Measurements from ENCODE around the gene NPPB. TPM values are rescaled to one million over a fixed set of nuclear protein-coding genes. Genes with fewer than 3 reads are reported as not detected.

NPPB gene
- total and polyA plus RNA-seq, 2 experiments from 2014 or later: 0.95 TPM; not detected in 1

DNA sequence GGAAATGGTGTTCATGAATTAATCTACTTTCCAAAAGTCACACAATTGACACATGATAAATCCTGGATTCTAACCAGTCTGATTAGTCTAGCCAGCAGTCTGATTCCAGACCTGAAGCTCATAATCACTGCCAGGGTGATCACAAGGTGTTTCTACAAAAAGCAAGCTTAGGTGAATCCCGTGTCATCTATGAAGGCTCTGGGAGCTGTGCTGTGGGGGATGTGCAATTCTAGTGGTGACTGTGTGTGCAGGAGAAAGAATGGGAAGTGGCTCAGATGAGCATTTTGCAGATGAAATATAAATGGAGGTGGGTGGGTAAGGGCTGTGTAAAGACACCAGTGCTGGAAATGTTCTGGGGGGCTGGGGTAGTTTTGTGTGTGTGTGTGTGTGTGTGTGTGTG is 1.8 kb upstream of the NPPB start:
- H3K27ac ChIP-seq (ENCODE audit: low read depth): no peak overlapping the region
- no peaks in the 10 kb centered on the region for H3K4me1 ChIP-seq (ENCODE audit: insufficient read depth)
- H3F3A ChIP-seq (replicated peaks; ENCODE audit: low read depth): no peaks in the 10 kb centered on the region
- no peaks in the 10 kb centered on the region for H3K9me2 ChIP-seq (ENCODE audit: insufficient read depth)
- peaks cover 27% of the 10 kb centered on the region for H3K27me3 ChIP-seq (ENCODE audit: insufficient read depth)
- H3K4me1 Mint-ChIP-seq: peaks cover 7% of the 10 kb centered on the region; the same call in 1 of the 3 replicates
- H3K27me3 Mint-ChIP-seq (ENCODE audit: insufficient read depth, low read depth, poor library complexity): peaks cover 22% of the 10 kb centered on the region
- no peaks in the 10 kb centered on the region for H4K20me1 ChIP-seq (replicated peaks; ENCODE audit: insufficient read depth)
- no peak overlapping the region for H3K27ac Mint-ChIP-seq
- H3K79me2 ChIP-seq (replicated peaks; ENCODE audit: insufficient read depth): no peaks in the 10 kb centered on the region
- no peak for DNase-seq (ENCODE audit: low spot score)
- H3K36me3 Mint-ChIP-seq (ENCODE audit: low read depth): no peaks in the 10 kb centered on the region
- no peak overlapping the region for H3K4me3 Mint-ChIP-seq
- ATAC-seq: no peak
- no peaks in the 10 kb centered on the region for H3K9me3 Mint-ChIP-seq
- TF ChIP-seq ZNF331 (CRISPR knock-in tag; IDR thresholded peaks at IDR 0.05; ENCODE audit: low read depth) (no peak), STAT1 (IDR thresholded peaks at IDR 0.05; ENCODE audit: unreplicated experiment) (no peak), EZH2 (IDR thresholded peaks at IDR 0.05; ENCODE audit: low read depth, unreplicated experiment) (no peak), ZNF114 (CRISPR knock-in tag; IDR thresholded peaks at IDR 0.05) (no peak), CREB1 (CRISPR knock-in tag; IDR thresholded peaks at IDR 0.05; ENCODE audit: low read depth) (no peak), POLR2AphosphoS5 (IDR thresholded peaks at IDR 0.05; ENCODE audit: low read depth) (no peak), NANOG (IDR thresholded peaks at IDR 0.05; ENCODE audit: borderline replicate concordance) (no peak), EZH2phosphoT487 (IDR thresholded peaks at IDR 0.05; ENCODE audit: unreplicated experiment) (no peak), JUNB (IDR thresholded peaks at IDR 0.05; ENCODE audit: unreplicated experiment) (no peak)
- TF ChIP-seq, protein P1, sequence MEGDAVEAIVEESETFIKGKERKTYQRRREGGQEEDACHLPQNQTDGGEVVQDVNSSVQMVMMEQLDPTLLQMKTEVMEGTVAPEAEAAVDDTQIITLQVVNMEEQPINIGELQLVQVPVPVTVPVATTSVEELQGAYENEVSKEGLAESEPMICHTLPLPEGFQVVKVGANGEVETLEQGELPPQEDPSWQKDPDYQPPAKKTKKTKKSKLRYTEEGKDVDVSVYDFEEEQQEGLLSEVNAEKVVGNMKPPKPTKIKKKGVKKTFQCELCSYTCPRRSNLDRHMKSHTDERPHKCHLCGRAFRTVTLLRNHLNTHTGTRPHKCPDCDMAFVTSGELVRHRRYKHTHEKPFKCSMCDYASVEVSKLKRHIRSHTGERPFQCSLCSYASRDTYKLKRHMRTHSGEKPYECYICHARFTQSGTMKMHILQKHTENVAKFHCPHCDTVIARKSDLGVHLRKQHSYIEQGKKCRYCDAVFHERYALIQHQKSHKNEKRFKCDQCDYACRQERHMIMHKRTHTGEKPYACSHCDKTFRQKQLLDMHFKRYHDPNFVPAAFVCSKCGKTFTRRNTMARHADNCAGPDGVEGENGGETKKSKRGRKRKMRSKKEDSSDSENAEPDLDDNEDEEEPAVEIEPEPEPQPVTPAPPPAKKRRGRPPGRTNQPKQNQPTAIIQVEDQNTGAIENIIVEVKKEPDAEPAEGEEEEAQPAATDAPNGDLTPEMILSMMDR (conservative IDR thresholded peaks at IDR 0.05; ENCODE audit: low read depth in 2 of 2): no peak
- TF ChIP-seq, protein P2, sequence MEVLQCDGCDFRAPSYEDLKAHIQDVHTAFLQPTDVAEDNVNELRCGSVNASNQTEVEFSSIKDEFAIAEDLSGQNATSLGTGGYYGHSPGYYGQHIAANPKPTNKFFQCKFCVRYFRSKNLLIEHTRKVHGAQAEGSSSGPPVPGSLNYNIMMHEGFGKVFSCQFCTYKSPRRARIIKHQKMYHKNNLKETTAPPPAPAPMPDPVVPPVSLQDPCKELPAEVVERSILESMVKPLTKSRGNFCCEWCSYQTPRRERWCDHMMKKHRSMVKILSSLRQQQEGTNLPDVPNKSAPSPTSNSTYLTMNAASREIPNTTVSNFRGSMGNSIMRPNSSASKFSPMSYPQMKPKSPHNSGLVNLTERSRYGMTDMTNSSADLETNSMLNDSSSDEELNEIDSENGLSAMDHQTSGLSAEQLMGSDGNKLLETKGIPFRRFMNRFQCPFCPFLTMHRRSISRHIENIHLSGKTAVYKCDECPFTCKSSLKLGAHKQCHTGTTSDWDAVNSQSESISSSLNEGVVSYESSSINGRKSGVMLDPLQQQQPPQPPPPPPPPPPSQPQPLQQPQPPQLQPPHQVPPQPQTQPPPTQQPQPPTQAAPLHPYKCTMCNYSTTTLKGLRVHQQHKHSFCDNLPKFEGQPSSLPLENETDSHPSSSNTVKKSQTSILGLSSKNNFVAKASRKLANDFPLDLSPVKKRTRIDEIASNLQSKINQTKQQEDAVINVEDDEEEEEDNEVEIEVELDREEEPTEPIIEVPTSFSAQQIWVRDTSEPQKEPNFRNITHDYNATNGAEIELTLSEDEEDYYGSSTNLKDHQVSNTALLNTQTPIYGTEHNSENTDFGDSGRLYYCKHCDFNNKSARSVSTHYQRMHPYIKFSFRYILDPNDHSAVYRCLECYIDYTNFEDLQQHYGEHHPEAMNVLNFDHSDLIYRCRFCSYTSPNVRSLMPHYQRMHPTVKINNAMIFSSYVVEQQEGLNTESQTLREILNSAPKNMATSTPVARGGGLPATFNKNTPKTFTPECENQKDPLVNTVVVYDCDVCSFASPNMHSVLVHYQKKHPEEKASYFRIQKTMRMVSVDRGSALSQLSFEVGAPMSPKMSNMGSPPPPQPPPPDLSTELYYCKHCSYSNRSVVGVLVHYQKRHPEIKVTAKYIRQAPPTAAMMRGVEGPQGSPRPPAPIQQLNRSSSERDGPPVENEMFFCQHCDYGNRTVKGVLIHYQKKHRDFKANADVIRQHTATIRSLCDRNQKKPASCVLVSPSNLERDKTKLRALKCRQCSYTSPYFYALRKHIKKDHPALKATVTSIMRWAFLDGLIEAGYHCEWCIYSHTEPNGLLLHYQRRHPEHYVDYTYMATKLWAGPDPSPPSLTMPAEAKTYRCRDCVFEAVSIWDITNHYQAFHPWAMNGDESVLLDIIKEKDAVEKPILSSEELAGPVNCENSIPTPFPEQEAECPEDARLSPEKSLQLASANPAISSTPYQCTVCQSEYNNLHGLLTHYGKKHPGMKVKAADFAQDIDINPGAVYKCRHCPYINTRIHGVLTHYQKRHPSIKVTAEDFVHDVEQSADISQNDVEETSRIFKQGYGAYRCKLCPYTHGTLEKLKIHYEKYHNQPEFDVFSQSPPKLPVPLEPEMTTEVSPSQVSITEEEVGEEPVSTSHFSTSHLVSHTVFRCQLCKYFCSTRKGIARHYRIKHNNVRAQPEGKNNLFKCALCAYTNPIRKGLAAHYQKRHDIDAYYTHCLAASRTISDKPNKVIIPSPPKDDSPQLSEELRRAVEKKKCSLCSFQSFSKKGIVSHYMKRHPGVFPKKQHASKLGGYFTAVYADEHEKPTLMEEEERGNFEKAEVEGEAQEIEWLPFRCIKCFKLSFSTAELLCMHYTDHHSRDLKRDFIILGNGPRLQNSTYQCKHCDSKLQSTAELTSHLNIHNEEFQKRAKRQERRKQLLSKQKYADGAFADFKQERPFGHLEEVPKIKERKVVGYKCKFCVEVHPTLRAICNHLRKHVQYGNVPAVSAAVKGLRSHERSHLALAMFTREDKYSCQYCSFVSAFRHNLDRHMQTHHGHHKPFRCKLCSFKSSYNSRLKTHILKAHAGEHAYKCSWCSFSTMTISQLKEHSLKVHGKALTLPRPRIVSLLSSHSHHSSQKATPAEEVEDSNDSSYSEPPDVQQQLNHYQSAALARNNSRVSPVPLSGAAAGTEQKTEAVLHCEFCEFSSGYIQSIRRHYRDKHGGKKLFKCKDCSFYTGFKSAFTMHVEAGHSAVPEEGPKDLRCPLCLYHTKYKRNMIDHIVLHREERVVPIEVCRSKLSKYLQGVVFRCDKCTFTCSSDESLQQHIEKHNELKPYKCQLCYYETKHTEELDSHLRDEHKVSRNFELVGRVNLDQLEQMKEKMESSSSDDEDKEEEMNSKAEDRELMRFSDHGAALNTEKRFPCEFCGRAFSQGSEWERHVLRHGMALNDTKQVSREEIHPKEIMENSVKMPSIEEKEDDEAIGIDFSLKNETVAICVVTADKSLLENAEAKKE (CRISPR knock-in tag; IDR thresholded peaks at IDR 0.05): no peak
- TF ChIP-seq, protein P3, sequence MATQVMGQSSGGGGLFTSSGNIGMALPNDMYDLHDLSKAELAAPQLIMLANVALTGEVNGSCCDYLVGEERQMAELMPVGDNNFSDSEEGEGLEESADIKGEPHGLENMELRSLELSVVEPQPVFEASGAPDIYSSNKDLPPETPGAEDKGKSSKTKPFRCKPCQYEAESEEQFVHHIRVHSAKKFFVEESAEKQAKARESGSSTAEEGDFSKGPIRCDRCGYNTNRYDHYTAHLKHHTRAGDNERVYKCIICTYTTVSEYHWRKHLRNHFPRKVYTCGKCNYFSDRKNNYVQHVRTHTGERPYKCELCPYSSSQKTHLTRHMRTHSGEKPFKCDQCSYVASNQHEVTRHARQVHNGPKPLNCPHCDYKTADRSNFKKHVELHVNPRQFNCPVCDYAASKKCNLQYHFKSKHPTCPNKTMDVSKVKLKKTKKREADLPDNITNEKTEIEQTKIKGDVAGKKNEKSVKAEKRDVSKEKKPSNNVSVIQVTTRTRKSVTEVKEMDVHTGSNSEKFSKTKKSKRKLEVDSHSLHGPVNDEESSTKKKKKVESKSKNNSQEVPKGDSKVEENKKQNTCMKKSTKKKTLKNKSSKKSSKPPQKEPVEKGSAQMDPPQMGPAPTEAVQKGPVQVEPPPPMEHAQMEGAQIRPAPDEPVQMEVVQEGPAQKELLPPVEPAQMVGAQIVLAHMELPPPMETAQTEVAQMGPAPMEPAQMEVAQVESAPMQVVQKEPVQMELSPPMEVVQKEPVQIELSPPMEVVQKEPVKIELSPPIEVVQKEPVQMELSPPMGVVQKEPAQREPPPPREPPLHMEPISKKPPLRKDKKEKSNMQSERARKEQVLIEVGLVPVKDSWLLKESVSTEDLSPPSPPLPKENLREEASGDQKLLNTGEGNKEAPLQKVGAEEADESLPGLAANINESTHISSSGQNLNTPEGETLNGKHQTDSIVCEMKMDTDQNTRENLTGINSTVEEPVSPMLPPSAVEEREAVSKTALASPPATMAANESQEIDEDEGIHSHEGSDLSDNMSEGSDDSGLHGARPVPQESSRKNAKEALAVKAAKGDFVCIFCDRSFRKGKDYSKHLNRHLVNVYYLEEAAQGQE (IDR thresholded peaks at IDR 0.05; ENCODE audit: unreplicated experiment): no peak
- TF ChIP-seq, protein P4, sequence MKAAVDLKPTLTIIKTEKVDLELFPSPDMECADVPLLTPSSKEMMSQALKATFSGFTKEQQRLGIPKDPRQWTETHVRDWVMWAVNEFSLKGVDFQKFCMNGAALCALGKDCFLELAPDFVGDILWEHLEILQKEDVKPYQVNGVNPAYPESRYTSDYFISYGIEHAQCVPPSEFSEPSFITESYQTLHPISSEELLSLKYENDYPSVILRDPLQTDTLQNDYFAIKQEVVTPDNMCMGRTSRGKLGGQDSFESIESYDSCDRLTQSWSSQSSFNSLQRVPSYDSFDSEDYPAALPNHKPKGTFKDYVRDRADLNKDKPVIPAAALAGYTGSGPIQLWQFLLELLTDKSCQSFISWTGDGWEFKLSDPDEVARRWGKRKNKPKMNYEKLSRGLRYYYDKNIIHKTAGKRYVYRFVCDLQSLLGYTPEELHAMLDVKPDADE (IDR thresholded peaks at IDR 0.05): no peak
- H2AFZ ChIP-seq: no peak overlapping the region
- no peak overlapping the region for H3K4me2 ChIP-seq
- H3K36me3 ChIP-seq (ENCODE audit: insufficient read depth): no peaks in the 10 kb centered on the region
- H3K4me3 ChIP-seq: no peak overlapping the region

Measured in GM23338 (cell line).